Neural cell (in vitro differentiated cells): ENCODE results near the gene ARID1B.

ENCODE experiments used
- EP300 ChIP-seq: fragments of 450-650 bp; conservative IDR thresholded peaks from 2 replicates; pipeline ENCODE4 v1.6.1; 2014; ENCODE audit warnings: antibody characterized with exemption, mild to moderate bottlenecking, moderate library complexity; ENCODE audit not compliant: poor library complexity, severe bottlenecking
- EZH2 ChIP-seq: fragments of 200-600, 300-800 bp; shearing (Covaris generic), sonication (generic); IDR thresholded peaks from 2 replicates; pipeline ENCODE4 v1.6.1; 2014; ENCODE audit warnings: antibody characterized with exemption, low read length, borderline replicate concordance, mild to moderate bottlenecking; ENCODE audit not compliant: insufficient read depth, poor library complexity, severe bottlenecking
- MXI1 ChIP-seq: fragments of 450-650 bp; conservative IDR thresholded peaks from 2 replicates; pipeline ENCODE4 v1.6.1; 2014; ENCODE audit warnings: antibody characterized with exemption, mild to moderate bottlenecking; ENCODE audit not compliant: poor library complexity, severe bottlenecking
- POLR2AphosphoS5 ChIP-seq: IDR thresholded peaks from 2 replicates; pipeline ENCODE4 v1.6.1; 2012
- RAD21 ChIP-seq: fragments of 450-650 bp; conservative IDR thresholded peaks from 2 replicates; pipeline ENCODE4 v1.6.1; 2014; ENCODE audit warnings: antibody characterized with exemption, mild to moderate bottlenecking, moderate library complexity
- SMC3 ChIP-seq: fragments of 450-650 bp; conservative IDR thresholded peaks from 2 replicates; pipeline ENCODE4 v1.6.1; 2014; ENCODE audit warnings: antibody characterized with exemption, mild to moderate bottlenecking, moderate library complexity; ENCODE audit not compliant: poor library complexity
- TAF1 ChIP-seq: IDR thresholded peaks from 2 replicates; pipeline ENCODE4 v1.6.1; 2012; ENCODE audit warnings: low read depth
- TF ChIP-seq, protein P1 (sequence below): fragments of 450-650 bp; IDR thresholded peaks from 2 replicates; pipeline ENCODE4 v1.5.1; 2014; ENCODE audit warnings: antibody characterized with exemption, mild to moderate bottlenecking, moderate library complexity; ENCODE audit not compliant: poor library complexity, severe bottlenecking
- TF ChIP-seq, protein P2 (sequence below): IDR thresholded peaks from 2 replicates; pipeline ENCODE4 v1.6.1; 2012; ENCODE audit warnings: borderline replicate concordance

DNA sequence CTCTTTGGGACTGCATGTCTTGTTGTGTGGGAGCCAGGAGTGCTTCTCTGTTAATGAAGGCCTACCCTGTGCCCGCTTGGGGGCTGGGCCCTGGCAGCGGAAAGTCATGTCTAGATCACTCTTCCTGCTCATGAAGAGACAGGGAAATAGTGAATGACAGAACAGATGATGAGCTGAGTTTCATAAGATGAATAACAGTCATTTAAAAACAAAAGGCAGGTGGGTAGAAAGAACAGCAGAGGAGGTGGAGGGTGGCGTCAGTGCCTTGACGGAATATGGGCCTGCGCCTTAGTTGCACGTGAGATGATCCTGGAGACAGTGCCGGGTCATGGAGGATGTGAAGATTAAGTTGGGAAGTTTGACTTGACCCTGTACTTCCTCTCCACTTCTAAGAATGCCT lies 85.5 kb downstream of the ARID1B start:
- TF ChIP-seq, protein P1, sequence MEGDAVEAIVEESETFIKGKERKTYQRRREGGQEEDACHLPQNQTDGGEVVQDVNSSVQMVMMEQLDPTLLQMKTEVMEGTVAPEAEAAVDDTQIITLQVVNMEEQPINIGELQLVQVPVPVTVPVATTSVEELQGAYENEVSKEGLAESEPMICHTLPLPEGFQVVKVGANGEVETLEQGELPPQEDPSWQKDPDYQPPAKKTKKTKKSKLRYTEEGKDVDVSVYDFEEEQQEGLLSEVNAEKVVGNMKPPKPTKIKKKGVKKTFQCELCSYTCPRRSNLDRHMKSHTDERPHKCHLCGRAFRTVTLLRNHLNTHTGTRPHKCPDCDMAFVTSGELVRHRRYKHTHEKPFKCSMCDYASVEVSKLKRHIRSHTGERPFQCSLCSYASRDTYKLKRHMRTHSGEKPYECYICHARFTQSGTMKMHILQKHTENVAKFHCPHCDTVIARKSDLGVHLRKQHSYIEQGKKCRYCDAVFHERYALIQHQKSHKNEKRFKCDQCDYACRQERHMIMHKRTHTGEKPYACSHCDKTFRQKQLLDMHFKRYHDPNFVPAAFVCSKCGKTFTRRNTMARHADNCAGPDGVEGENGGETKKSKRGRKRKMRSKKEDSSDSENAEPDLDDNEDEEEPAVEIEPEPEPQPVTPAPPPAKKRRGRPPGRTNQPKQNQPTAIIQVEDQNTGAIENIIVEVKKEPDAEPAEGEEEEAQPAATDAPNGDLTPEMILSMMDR = no peak
- no peak for TF ChIP-seq EP300
- TF ChIP-seq TAF1 = no peak
- no peak for TF ChIP-seq EZH2
- TF ChIP-seq, protein P2, sequence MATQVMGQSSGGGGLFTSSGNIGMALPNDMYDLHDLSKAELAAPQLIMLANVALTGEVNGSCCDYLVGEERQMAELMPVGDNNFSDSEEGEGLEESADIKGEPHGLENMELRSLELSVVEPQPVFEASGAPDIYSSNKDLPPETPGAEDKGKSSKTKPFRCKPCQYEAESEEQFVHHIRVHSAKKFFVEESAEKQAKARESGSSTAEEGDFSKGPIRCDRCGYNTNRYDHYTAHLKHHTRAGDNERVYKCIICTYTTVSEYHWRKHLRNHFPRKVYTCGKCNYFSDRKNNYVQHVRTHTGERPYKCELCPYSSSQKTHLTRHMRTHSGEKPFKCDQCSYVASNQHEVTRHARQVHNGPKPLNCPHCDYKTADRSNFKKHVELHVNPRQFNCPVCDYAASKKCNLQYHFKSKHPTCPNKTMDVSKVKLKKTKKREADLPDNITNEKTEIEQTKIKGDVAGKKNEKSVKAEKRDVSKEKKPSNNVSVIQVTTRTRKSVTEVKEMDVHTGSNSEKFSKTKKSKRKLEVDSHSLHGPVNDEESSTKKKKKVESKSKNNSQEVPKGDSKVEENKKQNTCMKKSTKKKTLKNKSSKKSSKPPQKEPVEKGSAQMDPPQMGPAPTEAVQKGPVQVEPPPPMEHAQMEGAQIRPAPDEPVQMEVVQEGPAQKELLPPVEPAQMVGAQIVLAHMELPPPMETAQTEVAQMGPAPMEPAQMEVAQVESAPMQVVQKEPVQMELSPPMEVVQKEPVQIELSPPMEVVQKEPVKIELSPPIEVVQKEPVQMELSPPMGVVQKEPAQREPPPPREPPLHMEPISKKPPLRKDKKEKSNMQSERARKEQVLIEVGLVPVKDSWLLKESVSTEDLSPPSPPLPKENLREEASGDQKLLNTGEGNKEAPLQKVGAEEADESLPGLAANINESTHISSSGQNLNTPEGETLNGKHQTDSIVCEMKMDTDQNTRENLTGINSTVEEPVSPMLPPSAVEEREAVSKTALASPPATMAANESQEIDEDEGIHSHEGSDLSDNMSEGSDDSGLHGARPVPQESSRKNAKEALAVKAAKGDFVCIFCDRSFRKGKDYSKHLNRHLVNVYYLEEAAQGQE = no peak
- TF ChIP-seq POLR2AphosphoS5 = no peak
- TF ChIP-seq MXI1 = no peak
- TF ChIP-seq RAD21 = no peak
- TF ChIP-seq SMC3 = no peak
